Stimulated activated CD8-positive, alpha-beta memory T cell treated with anti-CD3 and anti-CD28 coated beads, Interleukin-7, amount 100 ng/mL, for 24 hours (primary cell): ENCODE measurements around the gene PDRG1.

ENCODE experiments used
- DNase-seq: peaks from one replicate; pipeline ENCODE4 v3.0.0-alpha.2; 2020; ENCODE audit warnings: low read depth

Gene PDRG1

DNA sequence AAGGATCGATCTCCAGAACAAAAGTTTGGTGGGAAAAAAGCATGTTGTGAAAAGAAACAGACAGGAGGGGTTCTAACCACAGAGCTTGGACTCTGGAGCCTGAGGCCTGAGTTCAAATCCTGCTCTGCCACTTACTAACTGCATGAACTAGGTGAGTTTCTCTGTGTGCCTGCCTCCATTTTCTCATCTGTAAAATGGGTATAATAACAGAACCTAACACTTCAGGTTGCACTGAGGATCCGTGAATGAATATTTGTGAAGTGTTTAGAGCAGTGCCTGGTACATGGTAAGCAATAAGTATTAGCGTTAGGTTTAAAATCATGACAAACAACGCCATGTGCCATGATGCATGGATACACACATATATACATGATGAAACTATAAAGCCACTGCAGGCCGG is 44.8 kb downstream of the PDRG1 start:
- no peak for DNase-seq

DNA sequence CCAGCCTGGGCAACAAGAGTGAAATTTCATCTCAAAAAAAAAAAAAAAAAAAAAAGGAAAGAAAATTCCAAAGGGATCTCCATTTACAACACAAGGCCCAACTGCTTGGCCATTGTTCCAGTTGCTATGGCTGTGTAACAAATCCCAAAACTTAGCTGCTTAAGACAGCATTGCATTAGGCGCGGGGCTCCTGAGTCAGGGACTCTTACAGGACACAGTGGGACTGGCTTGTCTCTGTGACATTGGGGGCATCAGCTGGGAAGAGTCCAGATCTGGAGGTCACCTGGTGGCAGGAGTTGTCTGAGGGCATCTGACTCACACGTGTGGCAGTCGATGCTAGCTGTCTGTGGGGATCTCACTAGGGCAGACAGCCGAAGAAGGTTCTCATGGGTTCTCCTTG is 45.8 kb downstream of the PDRG1 start:
- DNase-seq, result no peak

DNA sequence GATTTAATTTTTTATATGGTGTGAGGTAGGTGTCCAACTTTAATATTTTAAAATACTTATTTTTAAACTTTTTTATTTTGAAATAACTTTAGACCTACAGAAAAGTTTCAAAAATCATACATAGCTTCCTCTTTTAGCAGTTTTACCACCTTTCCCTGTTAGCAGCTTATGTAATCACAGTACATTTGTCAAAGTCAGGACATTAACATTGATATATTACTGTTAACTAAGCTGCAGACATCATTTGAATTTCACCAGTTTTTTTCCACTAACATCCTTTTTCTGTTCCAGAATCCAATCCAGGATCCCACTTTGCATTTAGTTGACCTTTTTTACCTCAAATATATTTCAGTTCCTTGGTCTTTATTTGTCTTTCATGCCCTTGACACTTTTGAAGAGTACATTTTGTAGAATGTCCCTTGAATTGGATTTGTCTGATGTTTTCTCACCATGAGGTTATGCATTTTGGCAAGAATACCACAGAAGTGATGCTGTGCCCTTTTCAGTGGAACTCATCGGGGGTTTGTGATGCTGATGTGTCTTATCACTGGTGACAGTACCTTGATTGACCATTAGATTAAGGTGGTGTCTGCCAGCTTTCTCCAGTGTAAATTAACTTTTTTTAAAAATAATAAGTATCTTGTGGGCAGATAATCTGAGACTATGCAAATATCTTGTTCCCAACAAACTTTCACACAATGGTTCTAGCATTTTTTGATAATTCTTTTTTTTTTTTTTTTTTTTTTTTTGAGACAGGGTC is 48.0 kb downstream of the PDRG1 start:
- no peak for DNase-seq

DNA sequence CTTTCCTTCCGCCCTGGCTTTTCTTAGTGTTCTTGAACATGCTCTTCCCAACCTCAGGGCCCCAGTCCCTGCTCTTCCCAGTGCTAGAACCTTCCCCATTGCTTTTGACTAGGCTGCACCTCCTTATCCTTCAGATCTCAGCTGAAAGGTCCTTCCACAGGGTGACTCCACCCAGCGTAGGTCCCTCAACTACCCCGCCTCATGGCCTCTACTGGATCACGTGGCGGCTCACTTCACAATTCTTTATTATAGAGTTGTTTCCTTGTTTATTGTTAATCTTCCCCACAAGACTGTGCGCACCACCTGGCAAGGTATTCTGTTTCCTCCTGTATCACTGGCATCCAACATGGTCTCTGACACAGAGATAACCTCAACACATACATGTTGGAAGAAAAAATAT is 50.2 kb downstream of the PDRG1 start:
- no peak for DNase-seq

DNA sequence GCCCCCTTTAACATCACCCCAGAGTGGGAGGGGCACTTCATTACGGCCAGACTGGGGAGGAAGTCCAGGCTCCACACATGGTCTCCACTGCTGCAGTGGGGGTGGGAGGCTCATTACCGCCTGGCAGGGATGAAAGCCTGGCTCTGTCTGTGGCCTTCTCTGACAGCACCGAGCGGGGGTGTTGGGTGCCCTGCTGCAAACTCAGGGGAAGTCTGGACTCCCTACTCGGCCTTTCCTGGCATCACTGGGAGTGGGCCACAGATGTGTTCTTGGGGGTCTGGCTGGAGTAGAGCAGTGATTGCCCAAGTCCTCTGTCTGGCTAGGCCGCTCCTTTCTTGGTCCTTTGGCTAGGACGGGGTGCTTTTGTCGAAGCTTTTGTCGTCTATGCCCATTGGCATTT is 54.3 kb downstream of the PDRG1 start:
- DNase-seq, result no peak

DNA sequence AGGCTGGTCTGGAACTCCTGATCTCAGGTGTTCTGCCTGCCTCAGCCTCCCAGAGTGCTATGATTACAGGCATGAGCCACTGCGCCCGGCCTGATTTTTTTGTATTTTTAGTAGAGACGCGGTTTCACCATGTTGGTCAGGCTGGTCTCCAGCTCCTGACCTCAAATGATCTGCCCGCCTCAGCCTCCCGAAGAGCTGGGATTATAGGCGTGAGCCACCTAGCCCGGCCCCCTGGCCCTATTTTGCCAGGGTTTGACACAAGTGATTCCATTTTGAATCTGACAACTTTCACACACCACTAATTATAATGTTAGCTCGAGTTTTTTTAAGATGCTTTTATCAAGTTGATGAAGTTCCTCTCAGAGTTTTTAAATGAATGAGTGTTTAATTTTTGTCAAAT is 55.8 kb downstream of the PDRG1 start:
- no peak for DNase-seq

DNA sequence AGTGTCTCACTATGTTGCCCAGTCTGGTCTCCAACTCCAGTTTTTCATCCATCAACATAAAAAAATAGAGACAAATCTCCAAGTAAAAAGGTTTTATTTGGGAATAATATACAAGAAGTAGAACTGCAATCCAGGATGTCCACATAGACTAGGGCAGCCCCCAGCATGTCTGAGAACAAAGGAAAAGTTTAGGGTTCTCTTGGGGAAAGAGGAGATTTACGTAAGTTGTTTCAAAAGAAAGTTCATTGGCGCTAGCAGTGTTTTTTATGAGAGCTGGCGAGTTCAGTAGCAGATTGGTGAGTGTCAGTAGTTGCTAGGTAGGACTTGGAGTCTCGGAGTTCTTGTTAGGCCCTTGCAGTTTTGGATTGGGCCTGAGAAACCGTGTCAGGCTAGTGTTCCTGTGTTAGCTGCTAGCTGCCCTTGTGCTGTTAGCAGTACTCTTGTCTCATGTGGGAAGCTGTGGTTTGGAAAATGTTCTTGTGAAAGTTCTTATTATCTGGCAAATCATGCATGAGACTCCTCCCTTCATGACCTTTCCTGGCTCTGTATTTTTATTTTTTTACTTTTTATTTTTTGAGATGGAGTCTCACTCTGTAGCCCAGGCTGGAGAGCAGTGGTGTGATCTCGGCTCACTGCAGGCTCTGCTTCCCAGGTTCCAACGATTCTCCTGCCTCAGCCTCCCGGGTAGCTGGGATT is 56.7 kb downstream of the PDRG1 start:
- DNase-seq, result no peak
